ENCODE measurements around the gene ZNF558. TPM values are rescaled to one million over a fixed set of nuclear protein-coding genes. Genes with fewer than 3 reads are reported as not detected.

The ZNF558 gene
- polyA plus RNA-seq (2012; ENCODE audit: insufficient read length, low read depth), result 0.98 TPM

DNA sequence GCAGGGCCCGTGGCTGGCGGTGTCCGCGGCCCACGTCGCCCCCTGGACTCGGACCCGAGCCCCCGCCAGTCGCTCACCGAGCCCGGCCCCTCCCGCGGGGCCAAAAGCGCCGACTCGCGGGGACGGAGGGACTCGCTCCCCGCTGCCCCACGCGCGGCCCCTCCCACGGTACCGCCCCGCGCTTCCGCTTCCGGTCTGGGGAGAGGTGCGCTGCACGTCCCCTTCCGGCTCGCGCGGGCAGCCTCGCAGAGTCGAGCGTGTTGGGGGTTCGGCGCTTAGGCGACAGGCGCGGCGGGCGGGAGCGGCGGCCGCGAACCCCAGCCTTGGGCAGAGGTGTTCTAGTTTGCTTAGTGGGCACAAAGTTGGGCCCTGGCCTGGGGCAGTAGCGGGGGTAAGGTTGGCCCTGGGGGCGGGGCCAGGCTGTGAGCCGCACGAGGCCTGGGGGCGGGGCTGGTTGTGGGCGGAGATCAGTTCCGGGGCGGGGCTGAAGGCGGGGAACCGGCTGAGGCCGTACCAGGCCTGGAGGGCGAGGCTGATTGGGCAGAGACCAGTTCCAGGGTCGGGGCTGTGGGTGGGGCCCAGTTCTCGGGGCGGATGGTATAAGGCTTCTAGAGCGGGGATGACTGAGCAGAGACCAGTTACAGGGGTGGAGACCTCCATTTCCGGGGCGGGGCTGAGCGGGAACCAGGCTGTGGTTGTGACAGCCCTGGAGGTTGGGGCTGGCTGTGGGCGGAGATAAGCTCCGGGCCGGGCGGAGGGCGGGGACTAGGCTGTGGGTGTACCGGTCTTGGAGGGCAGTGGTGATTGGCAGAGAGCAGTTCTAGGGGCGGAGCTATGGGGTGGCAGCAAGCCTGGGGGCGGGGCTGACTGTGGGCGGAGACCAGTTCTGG, at the start of gene ZNF558, which contains the start of gene MBD3L1:
TSS of gene ZNF558 (minus strand) at position 173 of the 890 bp plus-strand sequence. CDS start 9,645 bp downstream, outside the sequence.
TSS of gene MBD3L1 (plus strand) at position 246 of the 890 bp plus-strand sequence. CDS start 10,302 bp downstream, outside the sequence.
- TF ChIP-seq TAF1 (IDR thresholded peaks at IDR 0.05; ENCODE audit: borderline replicate concordance, insufficient read depth, low read length) (no peak), FOXP2 (optimal IDR thresholded peaks at IDR 0.05; ENCODE audit: borderline replicate concordance, extremely low read depth, extremely low read length, insufficient read depth) (no peak), SIN3A (IDR thresholded peaks at IDR 0.05; ENCODE audit: borderline replicate concordance, insufficient read depth, low read length) (no peak), POLR2AphosphoS5 (IDR thresholded peaks at IDR 0.05; ENCODE audit: low read depth, low read length) (peak; percentile 68)
- TF ChIP-seq, protein P1, sequence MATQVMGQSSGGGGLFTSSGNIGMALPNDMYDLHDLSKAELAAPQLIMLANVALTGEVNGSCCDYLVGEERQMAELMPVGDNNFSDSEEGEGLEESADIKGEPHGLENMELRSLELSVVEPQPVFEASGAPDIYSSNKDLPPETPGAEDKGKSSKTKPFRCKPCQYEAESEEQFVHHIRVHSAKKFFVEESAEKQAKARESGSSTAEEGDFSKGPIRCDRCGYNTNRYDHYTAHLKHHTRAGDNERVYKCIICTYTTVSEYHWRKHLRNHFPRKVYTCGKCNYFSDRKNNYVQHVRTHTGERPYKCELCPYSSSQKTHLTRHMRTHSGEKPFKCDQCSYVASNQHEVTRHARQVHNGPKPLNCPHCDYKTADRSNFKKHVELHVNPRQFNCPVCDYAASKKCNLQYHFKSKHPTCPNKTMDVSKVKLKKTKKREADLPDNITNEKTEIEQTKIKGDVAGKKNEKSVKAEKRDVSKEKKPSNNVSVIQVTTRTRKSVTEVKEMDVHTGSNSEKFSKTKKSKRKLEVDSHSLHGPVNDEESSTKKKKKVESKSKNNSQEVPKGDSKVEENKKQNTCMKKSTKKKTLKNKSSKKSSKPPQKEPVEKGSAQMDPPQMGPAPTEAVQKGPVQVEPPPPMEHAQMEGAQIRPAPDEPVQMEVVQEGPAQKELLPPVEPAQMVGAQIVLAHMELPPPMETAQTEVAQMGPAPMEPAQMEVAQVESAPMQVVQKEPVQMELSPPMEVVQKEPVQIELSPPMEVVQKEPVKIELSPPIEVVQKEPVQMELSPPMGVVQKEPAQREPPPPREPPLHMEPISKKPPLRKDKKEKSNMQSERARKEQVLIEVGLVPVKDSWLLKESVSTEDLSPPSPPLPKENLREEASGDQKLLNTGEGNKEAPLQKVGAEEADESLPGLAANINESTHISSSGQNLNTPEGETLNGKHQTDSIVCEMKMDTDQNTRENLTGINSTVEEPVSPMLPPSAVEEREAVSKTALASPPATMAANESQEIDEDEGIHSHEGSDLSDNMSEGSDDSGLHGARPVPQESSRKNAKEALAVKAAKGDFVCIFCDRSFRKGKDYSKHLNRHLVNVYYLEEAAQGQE (IDR thresholded peaks at IDR 0.05; ENCODE audit: insufficient read depth in 1 of 2, low read depth in 2 of 2, low read length in 2 of 2), result no peak

DNA sequence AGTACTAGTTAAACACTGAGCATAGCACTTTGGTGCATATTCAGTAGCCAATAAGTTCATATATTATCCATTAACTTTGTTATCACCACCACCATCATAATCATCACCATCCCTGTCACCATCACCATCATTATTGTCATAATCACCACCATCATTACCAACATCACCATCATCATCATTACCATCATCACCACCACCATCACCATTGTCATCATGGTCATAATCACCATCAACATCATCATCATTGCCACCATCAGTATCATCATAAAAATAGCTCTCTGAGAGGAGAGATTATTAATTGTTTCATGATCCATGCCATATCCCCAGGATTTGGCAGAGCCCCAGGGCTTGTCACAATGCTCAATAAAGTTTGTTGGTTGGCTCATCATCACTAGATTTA, 49.4 kb upstream of the ZNF558 start:
- TF ChIP-seq POLR2AphosphoS5 (IDR thresholded peaks at IDR 0.05; ENCODE audit: low read depth, low read length), result no peak
- TF ChIP-seq, protein P1 (IDR thresholded peaks at IDR 0.05; ENCODE audit: insufficient read depth in 1 of 2, low read depth in 2 of 2, low read length in 2 of 2), result no peak

DNA sequence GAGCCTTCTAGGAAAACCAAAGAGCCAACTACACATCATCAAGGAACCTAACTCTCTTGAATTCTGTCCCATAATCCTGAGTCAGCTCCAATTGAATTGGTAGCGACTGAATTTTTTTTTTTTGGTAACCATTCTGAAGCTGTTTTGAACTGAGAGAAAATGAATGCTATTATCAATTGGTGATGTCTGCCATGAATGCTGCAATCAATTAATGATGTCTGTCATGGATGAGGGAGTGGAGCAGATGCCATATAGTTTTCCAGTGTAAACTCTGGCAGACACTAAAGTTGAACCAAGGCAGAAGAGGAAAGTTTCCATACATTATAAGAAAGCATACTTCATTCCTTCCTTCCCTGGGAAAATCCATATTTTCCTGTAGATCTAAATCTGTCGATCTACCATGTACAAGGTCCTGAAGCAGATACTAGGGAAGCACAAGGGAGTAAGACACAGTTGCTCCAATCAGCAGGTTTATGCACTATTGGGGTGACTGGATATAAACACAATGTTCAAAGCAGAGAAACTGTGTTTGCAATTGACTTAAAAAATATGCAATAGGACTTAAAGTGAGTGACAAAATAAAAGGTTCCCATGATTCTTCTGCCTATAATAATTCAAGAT, 48.9 kb upstream of the ZNF558 start:
- TF ChIP-seq, protein P1 (IDR thresholded peaks at IDR 0.05; ENCODE audit: insufficient read depth in 1 of 2, low read depth in 2 of 2, low read length in 2 of 2), result no peak
- TF ChIP-seq POLR2AphosphoS5 (IDR thresholded peaks at IDR 0.05; ENCODE audit: low read depth, low read length) (no peak), SIN3A (IDR thresholded peaks at IDR 0.05; ENCODE audit: borderline replicate concordance, insufficient read depth, low read length) (no peak), FOXP2 (optimal IDR thresholded peaks at IDR 0.05; ENCODE audit: borderline replicate concordance, extremely low read depth, extremely low read length, insufficient read depth) (no peak)

DNA sequence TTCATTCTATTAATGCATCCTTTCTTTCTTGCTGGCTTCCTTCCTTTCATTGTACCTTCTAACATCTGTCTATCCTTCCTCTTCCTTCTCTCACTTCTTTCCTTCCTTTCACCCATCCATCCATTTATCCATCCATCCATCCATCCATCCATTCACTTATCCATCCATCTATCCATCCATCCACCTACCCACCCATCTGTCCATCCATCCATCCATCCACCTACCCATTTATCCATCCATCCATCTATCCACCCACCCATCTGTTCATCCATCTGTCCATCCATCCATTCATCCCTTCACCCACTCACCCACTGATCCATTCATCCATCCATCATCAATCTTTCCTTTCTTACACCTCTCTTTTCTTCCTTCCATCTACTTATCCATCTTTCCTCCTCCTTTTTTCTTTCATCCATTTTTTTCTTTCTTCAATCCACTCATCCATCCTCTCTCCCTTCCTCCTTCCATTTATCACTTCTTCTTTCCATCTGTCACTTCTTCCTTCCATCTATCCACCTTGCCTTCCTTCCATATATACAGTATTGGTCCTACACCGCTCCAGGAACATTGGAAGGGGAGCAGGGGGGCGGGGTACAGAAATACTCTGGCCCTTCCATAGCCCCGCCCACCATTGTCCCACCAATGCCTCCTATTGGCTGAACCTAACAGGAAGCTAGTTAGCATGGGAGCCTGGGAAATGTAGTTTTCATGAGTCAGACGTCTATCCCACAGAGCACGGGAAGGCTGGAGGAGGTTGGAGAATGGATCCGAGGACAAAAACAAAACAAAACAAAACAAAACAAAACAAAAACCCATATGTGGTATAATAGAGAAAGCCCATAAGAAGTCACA, 46.0 kb upstream of the ZNF558 start:
- TF ChIP-seq, protein P1 (IDR thresholded peaks at IDR 0.05; ENCODE audit: insufficient read depth in 1 of 2, low read depth in 2 of 2, low read length in 2 of 2), result no peak
- no peak for TF ChIP-seq POLR2AphosphoS5 (IDR thresholded peaks at IDR 0.05; ENCODE audit: low read depth, low read length)
- no peak for TF ChIP-seq TAF1 (IDR thresholded peaks at IDR 0.05; ENCODE audit: borderline replicate concordance, insufficient read depth, low read length)
- no peak for TF ChIP-seq SIN3A (IDR thresholded peaks at IDR 0.05; ENCODE audit: borderline replicate concordance, insufficient read depth, low read length)
- TF ChIP-seq FOXP2 (optimal IDR thresholded peaks at IDR 0.05; ENCODE audit: borderline replicate concordance, extremely low read depth, extremely low read length, insufficient read depth), result no peak

Measured in PFSK-1 (cell line).